Measurements from ENCODE around the gene SIT1. TPM values are rescaled to one million over a fixed set of nuclear protein-coding genes. Genes with fewer than 3 reads are reported as not detected.

Gene SIT1
- total RNA-seq, 1 experiment from 2014 or later: 97.6 TPM

DNA sequence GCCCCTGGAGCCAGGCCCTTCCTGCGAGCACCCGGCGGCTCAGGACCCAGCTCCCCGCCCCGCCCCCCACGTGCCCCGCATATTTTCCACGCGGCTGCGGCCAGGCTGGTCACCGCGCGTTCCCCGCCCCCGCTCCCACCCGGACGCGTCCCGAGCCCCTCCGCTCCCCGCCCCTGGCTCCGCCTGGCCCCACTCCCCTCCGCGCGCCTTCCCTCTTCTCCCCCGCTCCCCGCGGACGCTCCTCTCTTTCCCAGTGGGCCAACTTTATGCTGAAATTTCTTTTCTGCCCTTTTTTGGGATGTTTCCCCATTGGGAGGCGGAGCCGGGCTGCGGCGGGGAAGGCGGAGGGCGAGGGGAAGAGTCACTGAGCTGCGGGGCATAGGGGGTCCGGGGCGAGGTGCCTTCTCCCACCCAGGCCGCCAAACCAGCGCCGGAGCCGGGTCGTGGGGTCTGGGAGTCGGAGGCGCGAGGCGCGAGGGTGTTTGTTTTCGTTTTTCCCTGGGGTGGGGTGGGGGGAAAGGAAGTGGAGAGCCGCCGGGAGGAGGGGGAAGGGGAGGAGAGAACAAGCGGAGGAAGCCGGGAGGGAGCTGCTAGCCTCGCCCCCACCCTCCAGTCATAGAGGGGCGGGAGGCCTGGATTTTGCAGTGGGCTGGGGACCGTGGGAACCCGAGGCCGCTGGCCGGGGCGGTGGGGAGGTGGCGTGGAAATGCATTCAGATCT is 40.0 kb upstream of the SIT1 start:
- Histone ChIP-seq H3K27me3 (ENCODE audit: low read length) (no peaks in the 10 kb centered on the region), H3K4me2 (ENCODE audit: low read depth, low read length, poor library complexity, severe bottlenecking) (no peak overlapping the region), H3K36me3 (ENCODE audit: insufficient read depth, low read length) (peaks cover 3% of the 10 kb centered on the region; the same call in 1 of the 2 replicates), H3K27ac (ENCODE audit: low read length) (no peak overlapping the region), H3K79me2 (ENCODE audit: low read length) (no peaks in the 10 kb centered on the region), H3K9me2 (replicated peaks; ENCODE audit: insufficient read depth, low read length) (no peaks in the 10 kb centered on the region), H3K4me3 (ENCODE audit: low read length) (no peak overlapping the region), H2AFZ (ENCODE audit: low read length) (no peak overlapping the region), H3K4me1 (ENCODE audit: low read length) (peaks cover 5% of the 10 kb centered on the region; the same call in 1 of the 2 replicates), H3K9ac (ENCODE audit: low read length) (no peak overlapping the region), H3K9me3 (ENCODE audit: low read length) (no peaks in the 10 kb centered on the region), H4K20me1 (ENCODE audit: insufficient read depth, low read depth, low read length) (no peaks in the 10 kb centered on the region)
- no peak for DNase-seq

DNA sequence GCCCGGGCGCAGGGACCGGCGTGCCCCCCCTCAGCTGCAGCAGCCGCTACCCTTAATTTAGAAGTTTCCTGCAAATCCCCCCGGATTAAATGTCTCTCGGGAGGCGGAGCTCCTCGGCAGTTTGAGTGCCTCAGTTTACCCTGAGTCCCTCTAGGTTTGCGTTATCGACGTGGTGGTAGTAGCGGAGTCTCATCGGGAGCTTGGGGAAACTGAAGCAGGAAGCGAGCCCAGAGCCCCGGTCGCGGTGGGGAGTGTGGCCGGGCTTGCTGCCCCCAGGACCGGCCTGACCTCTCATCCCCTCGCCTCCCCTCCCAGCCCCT is 39.5 kb upstream of the SIT1 start:
- Histone ChIP-seq H3K9me2 (replicated peaks; ENCODE audit: insufficient read depth, low read length) (no peaks in the 10 kb centered on the region), H3K27me3 (ENCODE audit: low read length) (no peaks in the 10 kb centered on the region), H4K20me1 (ENCODE audit: insufficient read depth, low read depth, low read length) (no peaks in the 10 kb centered on the region), H3K4me1 (ENCODE audit: low read length) (peaks cover 5% of the 10 kb centered on the region; the same call in 1 of the 2 replicates), H2AFZ (ENCODE audit: low read length) (no peak overlapping the region), H3K36me3 (ENCODE audit: insufficient read depth, low read length) (no peaks in the 10 kb centered on the region), H3K4me3 (ENCODE audit: low read length) (no peak overlapping the region), H3K4me2 (ENCODE audit: low read depth, low read length, poor library complexity, severe bottlenecking) (no peak overlapping the region), H3K9me3 (ENCODE audit: low read length) (no peaks in the 10 kb centered on the region), H3K27ac (ENCODE audit: low read length) (no peak overlapping the region), H3K9ac (ENCODE audit: low read length) (no peak overlapping the region), H3K79me2 (ENCODE audit: low read length) (no peaks in the 10 kb centered on the region)
- no peak for DNase-seq

DNA sequence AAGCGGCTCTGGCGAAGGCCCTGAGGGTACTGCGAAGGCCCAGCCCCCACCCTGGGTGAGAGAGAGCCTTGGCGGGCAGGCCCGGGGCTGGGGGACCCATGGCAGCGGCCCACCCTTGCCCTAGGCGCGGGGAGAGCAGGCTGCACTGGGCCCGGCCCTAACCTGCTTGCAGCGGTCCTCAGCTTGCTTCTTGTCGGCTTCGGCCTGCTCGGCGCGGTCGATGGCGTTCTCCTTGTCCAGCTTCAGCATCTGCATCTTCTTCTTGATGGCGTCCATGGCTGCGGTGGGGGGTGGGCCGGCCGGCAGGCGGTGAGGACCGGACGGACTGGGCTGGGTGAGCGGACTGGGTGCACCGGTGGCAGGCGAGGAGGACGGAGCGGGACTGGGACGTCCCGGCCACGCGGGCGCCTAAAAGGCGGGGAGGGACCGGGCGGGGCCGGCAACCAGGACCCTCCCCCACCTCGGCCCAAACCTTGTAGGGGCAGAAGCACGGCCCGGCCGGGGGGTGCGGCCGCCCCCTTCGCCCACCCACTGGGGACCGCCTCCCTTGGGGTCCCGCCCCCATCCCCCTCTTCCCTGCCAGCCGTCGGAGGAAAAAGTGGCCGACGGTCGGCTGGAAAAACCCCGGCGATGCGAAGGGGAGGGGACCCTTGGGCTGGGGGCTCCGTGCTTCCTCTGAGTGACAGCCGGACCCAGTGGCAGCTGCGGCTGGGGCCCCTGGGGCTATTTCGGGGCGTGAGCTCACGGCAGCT is 39.0 kb upstream of the SIT1 start, which contains the start of gene TPM2:
TSS of gene TPM2 (minus strand) at position 384 of the 752 bp plus-strand sequence. CDS start at position 276, 108 bp downstream.
- Histone ChIP-seq H3K4me3 (ENCODE audit: low read length) (no peak within 1 kb of the TSS), H3K27ac (ENCODE audit: low read length) (no peak within 1 kb of the TSS), H3K9ac (ENCODE audit: low read length) (no peak within 1 kb of the TSS)

DNA sequence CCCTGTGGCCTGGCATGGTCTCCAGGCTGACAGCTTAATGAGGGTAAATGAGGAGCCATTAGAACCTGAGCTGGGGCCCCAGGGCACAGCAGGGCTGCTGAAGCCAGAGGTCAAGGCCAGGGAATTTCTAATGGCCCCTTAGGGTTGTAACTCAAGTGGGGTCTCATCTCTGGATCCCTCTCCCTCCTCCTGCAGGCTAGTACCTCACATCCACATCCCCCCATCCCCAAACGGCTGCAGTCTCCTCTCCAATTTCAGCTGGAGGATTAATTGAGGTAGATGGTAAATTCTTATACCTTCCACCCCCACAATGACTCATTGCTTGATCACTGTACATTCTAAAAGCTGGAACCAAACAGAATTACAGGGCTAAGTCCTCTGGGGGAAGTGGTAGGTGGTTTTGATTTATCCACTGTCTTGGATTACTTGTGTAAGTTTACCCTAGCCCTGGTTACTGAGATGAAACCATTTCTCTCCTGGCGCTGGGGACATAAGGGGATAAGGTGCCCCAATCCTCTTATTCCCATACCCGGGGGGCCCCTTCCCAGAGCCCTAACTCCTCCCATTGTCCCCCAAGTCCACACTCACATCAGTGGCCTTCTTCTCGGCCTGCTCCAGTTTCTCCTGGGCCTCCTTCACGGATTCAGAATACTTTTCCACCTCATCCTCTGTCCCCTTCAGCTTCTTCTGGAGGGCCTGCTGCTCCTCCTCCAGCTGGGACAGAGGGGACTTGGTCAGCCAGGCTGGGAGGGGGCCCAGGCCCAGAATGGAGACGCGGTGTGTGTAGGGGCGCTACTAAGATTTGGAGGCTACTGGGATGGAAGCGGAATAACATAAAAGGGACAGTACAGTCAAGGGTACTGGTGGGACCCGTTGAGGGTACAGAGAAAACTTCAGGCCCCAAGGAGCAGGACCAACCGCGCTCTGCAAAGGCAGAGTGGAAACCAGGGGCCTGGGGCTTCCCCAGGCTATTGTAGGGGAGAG is 38.1 kb upstream of the SIT1 start:
- no peaks in the 10 kb centered on the region for H4K20me1 ChIP-seq (ENCODE audit: insufficient read depth, low read depth, low read length)
- no peaks in the 10 kb centered on the region for H3K36me3 ChIP-seq (ENCODE audit: insufficient read depth, low read length)
- peaks cover 5% of the 10 kb centered on the region; the same call in 1 of the 2 replicates for H3K4me1 ChIP-seq (ENCODE audit: low read length)
- no peak overlapping the region for H3K4me2 ChIP-seq (ENCODE audit: low read depth, low read length, poor library complexity, severe bottlenecking)
- no peaks in the 10 kb centered on the region for H3K79me2 ChIP-seq (ENCODE audit: low read length)
- no peaks in the 10 kb centered on the region for H3K9me2 ChIP-seq (replicated peaks; ENCODE audit: insufficient read depth, low read length)
- H2AFZ ChIP-seq (ENCODE audit: low read length): no peak overlapping the region
- H3K27ac ChIP-seq (ENCODE audit: low read length): no peak overlapping the region
- no peaks in the 10 kb centered on the region for H3K9me3 ChIP-seq (ENCODE audit: low read length)
- no peak overlapping the region for H3K9ac ChIP-seq (ENCODE audit: low read length)
- no peak overlapping the region for H3K4me3 ChIP-seq (ENCODE audit: low read length)
- no peak for DNase-seq
- no peaks in the 10 kb centered on the region for H3K27me3 ChIP-seq (ENCODE audit: low read length)

More for the DNA sequence above, 39.0 kb upstream of the SIT1 start, which contains the start of gene TPM2:
- no peak within 1 kb of the TSS for H3K4me2 ChIP-seq (ENCODE audit: low read depth, low read length, poor library complexity, severe bottlenecking)
- no peaks in the 10 kb centered on the region for H3K27me3 ChIP-seq (ENCODE audit: low read length)
- no peaks in the 10 kb centered on the region for H3K36me3 ChIP-seq (ENCODE audit: insufficient read depth, low read length)
- H2AFZ ChIP-seq (ENCODE audit: low read length): no peak within 1 kb of the TSS
- no peaks in the 10 kb centered on the region for H3K9me3 ChIP-seq (ENCODE audit: low read length)
- H3K4me1 ChIP-seq (ENCODE audit: low read length): peaks cover 5% of the 10 kb centered on the region; the same call in 1 of the 2 replicates
- H4K20me1 ChIP-seq (ENCODE audit: insufficient read depth, low read depth, low read length): no peaks in the 10 kb centered on the region
- H3K79me2 ChIP-seq (ENCODE audit: low read length): no peaks in the 10 kb centered on the region
- H3K9me2 ChIP-seq (replicated peaks; ENCODE audit: insufficient read depth, low read length): no peaks in the 10 kb centered on the region
- no peak for DNase-seq

DNA sequence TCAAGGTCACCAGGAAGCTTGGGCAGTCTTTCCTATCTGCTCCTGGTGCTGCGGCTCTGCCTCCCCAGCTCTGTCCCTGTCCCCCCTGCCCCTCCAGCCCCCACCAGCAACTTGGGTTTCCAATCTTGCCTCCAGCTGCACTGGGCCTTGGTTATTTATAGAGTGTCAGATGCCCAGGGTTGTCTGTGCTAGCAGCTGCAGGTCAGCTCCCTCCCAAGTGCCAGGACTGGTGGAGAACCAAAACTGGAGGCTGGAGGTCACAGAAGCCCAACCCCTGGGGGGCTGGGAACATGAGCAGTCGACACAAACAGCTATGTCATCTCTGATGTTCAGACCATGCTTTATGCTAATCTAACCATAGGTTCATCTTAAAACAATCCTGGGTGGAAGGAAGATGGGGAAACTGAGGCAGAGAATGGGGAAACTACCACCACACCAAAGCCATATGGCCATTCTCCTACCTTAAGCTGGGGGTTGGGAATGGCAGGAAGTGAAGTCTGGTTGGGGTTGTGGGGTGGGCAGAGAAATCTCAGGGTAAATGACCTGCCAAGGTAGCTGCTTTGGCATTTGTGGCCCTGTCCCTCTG is 37.3 kb upstream of the SIT1 start:
- Histone ChIP-seq H3K27ac (ENCODE audit: low read length) (no peak overlapping the region), H3K79me2 (ENCODE audit: low read length) (no peaks in the 10 kb centered on the region), H3K9ac (ENCODE audit: low read length) (no peak overlapping the region), H3K36me3 (ENCODE audit: insufficient read depth, low read length) (no peaks in the 10 kb centered on the region), H3K4me2 (ENCODE audit: low read depth, low read length, poor library complexity, severe bottlenecking) (no peak overlapping the region), H3K4me1 (ENCODE audit: low read length) (peaks cover 5% of the 10 kb centered on the region; the same call in 1 of the 2 replicates), H3K27me3 (ENCODE audit: low read length) (no peaks in the 10 kb centered on the region), H3K4me3 (ENCODE audit: low read length) (no peak overlapping the region), H3K9me2 (replicated peaks; ENCODE audit: insufficient read depth, low read length) (no peaks in the 10 kb centered on the region), H4K20me1 (ENCODE audit: insufficient read depth, low read depth, low read length) (no peaks in the 10 kb centered on the region), H3K9me3 (ENCODE audit: low read length) (no peaks in the 10 kb centered on the region), H2AFZ (ENCODE audit: low read length) (no peak overlapping the region)
- no peak for DNase-seq

DNA sequence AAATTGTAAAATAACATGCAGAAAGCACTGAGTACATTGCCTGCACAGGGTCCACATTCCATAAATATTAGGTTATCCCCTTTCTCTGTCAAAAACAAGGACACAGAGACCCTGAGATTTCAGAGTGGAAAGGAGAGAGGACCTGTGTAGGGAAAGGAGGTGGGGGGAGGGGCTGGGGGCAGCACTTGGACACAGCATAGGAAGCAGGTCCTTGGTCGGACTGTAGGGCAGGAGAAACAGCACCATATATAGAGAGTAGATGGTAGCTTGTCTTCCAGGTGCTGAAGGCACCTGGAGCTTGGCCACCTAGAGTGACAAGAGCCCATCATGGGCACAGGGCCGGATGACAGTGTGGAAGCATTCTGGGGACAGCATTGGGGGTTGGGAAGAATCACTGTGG is 36.6 kb upstream of the SIT1 start:
- Histone ChIP-seq H3K79me2 (ENCODE audit: low read length) (no peaks in the 10 kb centered on the region), H2AFZ (ENCODE audit: low read length) (no peak overlapping the region), H3K9me2 (replicated peaks; ENCODE audit: insufficient read depth, low read length) (no peaks in the 10 kb centered on the region), H3K27me3 (ENCODE audit: low read length) (no peaks in the 10 kb centered on the region), H4K20me1 (ENCODE audit: insufficient read depth, low read depth, low read length) (no peaks in the 10 kb centered on the region), H3K4me2 (ENCODE audit: low read depth, low read length, poor library complexity, severe bottlenecking) (no peak overlapping the region), H3K36me3 (ENCODE audit: insufficient read depth, low read length) (no peaks in the 10 kb centered on the region), H3K9me3 (ENCODE audit: low read length) (no peaks in the 10 kb centered on the region), H3K9ac (ENCODE audit: low read length) (no peak overlapping the region), H3K27ac (ENCODE audit: low read length) (no peak overlapping the region), H3K4me1 (ENCODE audit: low read length) (peaks cover 5% of the 10 kb centered on the region; the same call in 1 of the 2 replicates), H3K4me3 (ENCODE audit: low read length) (no peak overlapping the region)
- DNase-seq: no peak

DNA sequence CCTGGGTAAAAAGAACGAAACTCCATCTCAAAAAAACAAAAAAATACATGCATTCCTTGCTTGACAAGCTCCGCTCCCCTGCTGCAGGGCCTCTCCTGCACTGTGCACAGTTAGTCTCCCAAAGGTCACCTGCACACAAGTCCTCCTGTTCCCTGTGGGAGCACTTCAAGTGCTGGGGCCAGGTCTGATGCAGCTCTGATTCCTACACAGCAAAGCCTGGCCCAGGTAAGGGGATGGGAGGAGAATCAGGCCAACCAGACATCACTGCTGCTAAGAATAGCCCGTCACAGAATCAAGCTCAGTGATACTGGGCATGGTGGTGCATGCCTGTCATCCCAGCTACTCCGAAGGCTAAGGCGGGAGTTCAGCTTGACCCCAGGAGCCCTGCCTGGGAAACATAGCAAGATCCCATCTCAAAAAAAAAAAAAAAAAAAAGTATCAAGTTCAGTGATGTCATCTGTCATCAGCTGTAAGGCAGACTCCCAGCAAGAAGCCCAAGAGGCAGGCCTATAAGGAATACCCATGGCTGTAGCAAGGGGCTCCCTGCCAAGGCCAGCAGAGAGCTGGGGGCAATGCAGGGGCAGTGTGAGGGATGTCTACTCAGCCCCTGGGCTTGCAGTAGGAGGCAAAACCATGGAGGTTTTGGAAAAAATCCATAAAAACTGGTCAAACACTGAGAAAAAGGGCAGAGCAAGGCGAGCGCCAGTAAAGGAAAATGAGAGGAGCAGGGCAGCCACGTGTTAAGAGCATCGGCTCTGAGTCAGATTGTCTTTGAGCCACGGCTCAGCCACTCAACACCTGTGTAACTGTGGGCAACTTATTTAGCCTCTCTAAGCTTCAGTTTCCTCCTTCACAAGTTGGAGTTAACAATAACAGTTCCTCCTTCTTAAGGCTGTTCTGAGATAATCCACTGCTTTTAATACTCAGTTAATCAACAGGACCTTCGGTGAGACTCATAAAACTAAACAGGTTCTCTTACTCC is 35.8 kb upstream of the SIT1 start:
- Histone ChIP-seq H3K9ac (ENCODE audit: low read length) (no peak overlapping the region), H4K20me1 (ENCODE audit: insufficient read depth, low read depth, low read length) (no peaks in the 10 kb centered on the region), H3K27ac (ENCODE audit: low read length) (no peak overlapping the region), H3K9me3 (ENCODE audit: low read length) (no peaks in the 10 kb centered on the region), H2AFZ (ENCODE audit: low read length) (no peak overlapping the region), H3K27me3 (ENCODE audit: low read length) (no peaks in the 10 kb centered on the region), H3K9me2 (replicated peaks; ENCODE audit: insufficient read depth, low read length) (no peaks in the 10 kb centered on the region), H3K4me2 (ENCODE audit: low read depth, low read length, poor library complexity, severe bottlenecking) (no peak overlapping the region), H3K4me1 (ENCODE audit: low read length) (peaks cover 5% of the 10 kb centered on the region; the same call in 1 of the 2 replicates), H3K4me3 (ENCODE audit: low read length) (no peak overlapping the region), H3K79me2 (ENCODE audit: low read length) (no peaks in the 10 kb centered on the region), H3K36me3 (ENCODE audit: insufficient read depth, low read length) (no peaks in the 10 kb centered on the region)
- DNase-seq: no peak

Measured in Karpas-422 (cell line).